Measurements from ENCODE around the gene TBC1D24. TPM values are rescaled to one million over a fixed set of nuclear protein-coding genes. Genes with fewer than 3 reads are reported as not detected.

TBC1D24 gene
- total RNA-seq, 4 donors from 2014 or later: 8.3 to 19.3 (median 11.6) TPM

GRCh38 chr16:2450975-2451381 is 23.9 kb upstream of the TBC1D24 start:
- 93 to 100% methylated on average over 3 to 19 of the region's 19 CpGs for WGBS, 2 donors (ENCODE audit: low coverage in 1 of 2)
- H3K36me3 ChIP-seq: peaks cover 0 to 8% (median 0%) of the 10 kb centered on the region in 4 donors
- in situ Hi-C loops (cut with MboI; ENCODE audit: low pct_ligation_motif_present in 1 of 4, low pct_unique_long_range_greater_than_20kb in 1 of 4, low sequenced_read_pairs in 3 of 4): no loop called here

GRCh38 chr16:2451851-2452320 is 23.0 kb upstream of the TBC1D24 start:
- H3K27ac ChIP-seq: no peak overlapping the region
- H3K4me3 ChIP-seq: no peak overlapping the region
- intact Hi-C loops (cut with DNase I; ENCODE audit: low total_unique reads) (no loop called here), in situ Hi-C loops (cut with MboI; ENCODE audit: low pct_ligation_motif_present in 1 of 4, low pct_unique_long_range_greater_than_20kb in 1 of 4, low sequenced_read_pairs in 3 of 4) (no loop called here)
- no peaks in the 10 kb centered on the region for H3K9me3 ChIP-seq
- H3K4me1 ChIP-seq: no peaks in the 10 kb centered on the region
- 95% methylated on average over 18 of the region's 18 CpGs; no CpG with 5 or more reads in 1 of the 2 donors for WGBS, 2 donors (ENCODE audit: low coverage in 1 of 2)
- no peak for TF ChIP-seq POLR2AphosphoS5 (IDR thresholded peaks at IDR 0.05)
- no peak for TF ChIP-seq CTCF (IDR thresholded peaks at IDR 0.05)
- TF ChIP-seq EP300 (IDR thresholded peaks at IDR 0.05; ENCODE audit: low read depth): no peak
- TF ChIP-seq POLR2A (IDR thresholded peaks at IDR 0.05): no peak
- H3K36me3 ChIP-seq: peaks cover 0 to 6% (median 0%) of the 10 kb centered on the region in 4 donors
- DNase-seq: no peak
- no peaks in the 10 kb centered on the region for H3K27me3 ChIP-seq

More at GRCh38 chr16:2450975-2451381, 23.9 kb upstream of the TBC1D24 start:
- H3K4me3 ChIP-seq: no peak overlapping the region
- H3K27me3 ChIP-seq: no peaks in the 10 kb centered on the region
- no peaks in the 10 kb centered on the region for H3K9me3 ChIP-seq
- H3K27ac ChIP-seq: no peak overlapping the region
- no peak for DNase-seq
- H3K4me1 ChIP-seq: no peaks in the 10 kb centered on the region
- no peak for TF ChIP-seq POLR2A (IDR thresholded peaks at IDR 0.05)
- no peak for TF ChIP-seq CTCF (IDR thresholded peaks at IDR 0.05)
- TF ChIP-seq POLR2AphosphoS5 (IDR thresholded peaks at IDR 0.05): no peak
- no peak for TF ChIP-seq EP300 (IDR thresholded peaks at IDR 0.05; ENCODE audit: low read depth)
- intact Hi-C loops (cut with DNase I; ENCODE audit: low total_unique reads): no loop called here

- in situ Hi-C loops (cut with MboI; ENCODE audit: low pct_ligation_motif_present in 1 of 4, low pct_unique_long_range_greater_than_20kb in 1 of 4, low sequenced_read_pairs in 3 of 4): no loop called here
- TF ChIP-seq EP300 (IDR thresholded peaks at IDR 0.05; ENCODE audit: low read depth): no peak
- TF ChIP-seq POLR2A (IDR thresholded peaks at IDR 0.05): no peak
- no peak for TF ChIP-seq CTCF (IDR thresholded peaks at IDR 0.05)
- TF ChIP-seq POLR2AphosphoS5 (IDR thresholded peaks at IDR 0.05): no peak
- 98% methylated on average over 8 of the region's 8 CpGs for WGBS, 2 donors (ENCODE audit: low coverage in 1 of 2)
Measured at GRCh38 chr16:2452650-2453049, 22.3 kb upstream of the TBC1D24 start.

GRCh38 chr16:2455081-2455845 is 19.7 kb upstream of the TBC1D24 start:
- WGBS, 2 donors (ENCODE audit: low coverage in 1 of 2): 91 to 97% methylated on average over 5 to 28 of the region's 28 CpGs
- Histone ChIP-seq H3K27me3 (no peaks in the 10 kb centered on the region), H3K4me1 (peaks cover 7 to 11% (median 10%) of the 10 kb centered on the region in 4 donors), H3K4me3 (no peak overlapping the region), H3K27ac (no peak overlapping the region), H3K36me3 (peaks cover 0 to 6% (median 0%) of the 10 kb centered on the region in 4 donors), H3K9me3 (no peaks in the 10 kb centered on the region)
- no peak for DNase-seq
- TF ChIP-seq EP300 (IDR thresholded peaks at IDR 0.05; ENCODE audit: low read depth): no peak
- no peak for TF ChIP-seq POLR2AphosphoS5 (IDR thresholded peaks at IDR 0.05)
- no peak for TF ChIP-seq CTCF (IDR thresholded peaks at IDR 0.05)
- TF ChIP-seq POLR2A (IDR thresholded peaks at IDR 0.05): no peak
- intact Hi-C loops (cut with DNase I; ENCODE audit: low total_unique reads) (no loop called here), in situ Hi-C loops (cut with MboI; ENCODE audit: low pct_ligation_motif_present in 1 of 4, low pct_unique_long_range_greater_than_20kb in 1 of 4, low sequenced_read_pairs in 3 of 4) (no loop called here)

More at GRCh38 chr16:2452650-2453049, 22.3 kb upstream of the TBC1D24 start:
- H3K4me1 ChIP-seq: no peaks in the 10 kb centered on the region
- peaks cover 0 to 6% (median 0%) of the 10 kb centered on the region in 4 donors for H3K36me3 ChIP-seq
- H3K9me3 ChIP-seq: no peaks in the 10 kb centered on the region
- intact Hi-C loops (cut with DNase I; ENCODE audit: low total_unique reads): no loop called here
- H3K27ac ChIP-seq: no peak overlapping the region
- no peaks in the 10 kb centered on the region for H3K27me3 ChIP-seq
- DNase-seq: no peak
- H3K4me3 ChIP-seq: no peak overlapping the region
